ENCODE measurements around the gene CYP3A7.
"Not testable (repeated sequence)": the region's sequence is repeated elsewhere in the genome, so short reads cannot be mapped to it uniquely, and the experiment has no call there.

The CYP3A7 gene

GRCh38 chr7:99674995-99675742, 59.8 kb downstream of the CYP3A7 start:
- in situ Hi-C loops (cut with HindIII; ENCODE audit: low sequenced_read_pairs), result no loop called here

- in situ Hi-C loops (cut with HindIII; ENCODE audit: low sequenced_read_pairs), result no loop called here
Measured at GRCh38 chr7:99672573-99672972, 62.4 kb downstream of the CYP3A7 start.

GRCh38 chr7:99669782-99670181, 65.2 kb downstream of the CYP3A7 start:
- in situ Hi-C loops (cut with HindIII; ENCODE audit: low sequenced_read_pairs), result no loop called here

GRCh38 chr7:99668541-99668940, 66.5 kb downstream of the CYP3A7 start:
- in situ Hi-C loops (cut with HindIII; ENCODE audit: low sequenced_read_pairs), result no loop called here

- in situ Hi-C loops (cut with HindIII; ENCODE audit: low sequenced_read_pairs), result no loop called here
Measured at GRCh38 chr7:99667179-99667578, 67.8 kb downstream of the CYP3A7 start.

GRCh38 chr7:99666013-99666395, 69.0 kb downstream of the CYP3A7 start:
- in situ Hi-C loops (cut with HindIII; ENCODE audit: low sequenced_read_pairs), result no loop called here

- in situ Hi-C loops (cut with HindIII; ENCODE audit: low sequenced_read_pairs), result no loop called here
Measured at GRCh38 chr7:99665312-99666012, 69.5 kb downstream of the CYP3A7 start.

- in situ Hi-C loops (cut with HindIII; ENCODE audit: low sequenced_read_pairs), result not testable (repeated sequence)
Measured at GRCh38 chr7:99657879-99658278, 77.1 kb downstream of the CYP3A7 start.

All from DLD1 (cell line).